Astrocyte of the cerebellum (primary cell): Measurements from ENCODE around the gene COL27A1.

Experiments used
- DNase-seq: peaks from one replicate; pipeline ENCODE4 v3.0.0-alpha.2; 2011; ENCODE audit warnings: low read depth
- H3K4me3 ChIP-seq: 2 replicates; pipeline ENCODE4 v1.5.1; 2011; ENCODE audit warnings: mild to moderate bottlenecking, low read depth, low read length, moderate library complexity
- CTCF ChIP-seq: IDR thresholded peaks from 2 replicates; pipeline ENCODE4 v1.5.1; 2012; ENCODE audit warnings: low read length, low read depth, moderate library complexity, mild to moderate bottlenecking; ENCODE audit errors: missing control alignments
- in situ Hi-C: cut with HindIII; loops from 2 replicates; pipeline ENCODE4 v1.10.0; 2017; ENCODE audit warnings: low sequenced_read_pairs

The COL27A1 gene

GRCh38 chr9:114226246-114227055 is 71.1 kb downstream of the COL27A1 start:
- in situ Hi-C loops: no loop called here
- no peak for TF ChIP-seq CTCF
- no peak overlapping the region for H3K4me3 ChIP-seq
- DNase-seq: no peak

GRCh38 chr9:114227288-114228015 is 72.1 kb downstream of the COL27A1 start:
- no peak overlapping the region for H3K4me3 ChIP-seq
- no peak for DNase-seq
- in situ Hi-C loops: no loop called here
- no peak for TF ChIP-seq CTCF

GRCh38 chr9:114228016-114228808 is 72.9 kb downstream of the COL27A1 start:
- no peak overlapping the region for H3K4me3 ChIP-seq
- DNase-seq: no peak
- in situ Hi-C loops: no loop called here
- TF ChIP-seq CTCF: no peak

GRCh38 chr9:114229295-114229694 is 74.0 kb downstream of the COL27A1 start:
- H3K4me3 ChIP-seq: no peak overlapping the region
- DNase-seq: no peak
- in situ Hi-C loops: no loop called here
- TF ChIP-seq CTCF: no peak

- H3K4me3 ChIP-seq: no peak overlapping the region
- DNase-seq: no peak
- in situ Hi-C loops: no loop called here
- TF ChIP-seq CTCF: no peak
Observed at GRCh38 chr9:114230068-114230467, 74.7 kb downstream of the COL27A1 start.

GRCh38 chr9:114231273-114231672 is 75.9 kb downstream of the COL27A1 start:
- TF ChIP-seq CTCF: no peak
- no peak overlapping the region for H3K4me3 ChIP-seq
- no peak for DNase-seq
- in situ Hi-C loops: no loop called here
